MG63 (cell line): ENCODE results near the gene CELF2. TPM values are rescaled to one million over a fixed set of nuclear protein-coding genes. Genes with fewer than 3 reads are reported as not detected.

Source experiments
- DNase-seq: peaks from one replicate; pipeline ENCODE4 v3.0.0-alpha.2; 2020
- H3K27me3 ChIP-seq: fragments of 250-450 bp; sonication (Bioruptor Pico); 2 replicates; pipeline ENCODE4 v1.5.1; 2020; ENCODE audit warnings: mild to moderate bottlenecking, moderate library complexity
- H3K36me3 ChIP-seq: fragments of 250-450 bp; sonication (Bioruptor Pico); 2 replicates; pipeline ENCODE4 v1.5.1; 2020; ENCODE audit warnings: mild to moderate bottlenecking, moderate library complexity
- H3K4me3 ChIP-seq: fragments of 250-450 bp; sonication (Bioruptor Pico); 2 replicates; pipeline ENCODE4 v1.5.1; 2020; ENCODE audit warnings: mild to moderate bottlenecking, moderate library complexity
- H3K9me3 ChIP-seq: fragments of 250-450 bp; sonication (Bioruptor Pico); 2 replicates; pipeline ENCODE4 v1.5.1; 2020; ENCODE audit warnings: mild to moderate bottlenecking, moderate library complexity
- total RNA-seq: library from RNA; depleted of rRNA; stranded (reverse); fragments of >200 nt; shearing (Covaris generic); gene quantifications from 2 replicates; pipeline ENCODE4 v1.2.3, GENCODE V29; 2014; ENCODE audit warnings: low replicate concordance

The CELF2 gene
- total RNA-seq, 1 experiment from 2014 or later: 1.5 TPM

GRCh38 chr10:11014671-11015445 lies 2.8 kb upstream of the CELF2 start:
- no peak for DNase-seq
- Histone ChIP-seq H3K9me3 (no peaks in the 10 kb centered on the region), H3K27me3 (no peaks in the 10 kb centered on the region), H3K36me3 (no peaks in the 10 kb centered on the region), H3K4me3 (no peak overlapping the region)

- no peak for DNase-seq
- no peaks in the 10 kb centered on the region for H3K27me3 ChIP-seq
- H3K9me3 ChIP-seq: no peaks in the 10 kb centered on the region
- H3K4me3 ChIP-seq: no peak overlapping the region
- H3K36me3 ChIP-seq: no peaks in the 10 kb centered on the region
Observed at GRCh38 chr10:11015446-11015934, 2.2 kb upstream of the CELF2 start.

- no peaks in the 10 kb centered on the region for H3K27me3 ChIP-seq
- H3K4me3 ChIP-seq: peak overlapping the region; percentile 42
- no peaks in the 10 kb centered on the region for H3K9me3 ChIP-seq
- DNase-seq: no peak
- H3K36me3 ChIP-seq: no peaks in the 10 kb centered on the region
Observed at GRCh38 chr10:11017000-11017569, 587 bp upstream of the CELF2 start.

DNA sequence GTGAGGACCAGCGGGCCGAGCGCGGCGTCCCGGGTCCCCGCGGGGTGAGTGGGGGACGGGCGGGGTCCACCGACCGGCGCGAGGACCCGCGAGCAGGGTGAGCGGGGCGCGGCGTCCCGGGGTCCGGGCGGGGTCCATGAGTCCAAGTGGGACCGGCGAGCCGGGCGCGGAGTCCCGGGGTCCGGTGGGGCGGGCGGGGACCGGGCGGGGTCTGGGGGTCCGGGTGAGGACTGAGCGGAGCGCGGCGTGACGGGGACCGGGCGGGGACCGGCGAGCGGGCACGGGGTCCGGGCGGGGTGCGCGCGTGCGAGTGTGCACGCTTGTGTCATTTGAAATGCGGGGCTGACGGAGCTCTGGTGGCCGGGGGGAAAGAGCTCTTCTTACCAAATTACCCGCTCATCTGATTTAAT lies 765 bp downstream of the CELF2 start:
- Histone ChIP-seq H3K36me3 (no peaks in the 10 kb centered on the region), H3K27me3 (no peaks in the 10 kb centered on the region), H3K4me3 (peak overlapping the region; percentile 54), H3K9me3 (no peaks in the 10 kb centered on the region)
- DNase-seq: no peak

- Histone ChIP-seq H3K27me3 (no peaks in the 10 kb centered on the region), H3K9me3 (no peaks in the 10 kb centered on the region), H3K4me3 (peak overlapping the region; percentile 54), H3K36me3 (no peaks in the 10 kb centered on the region)
- no peak for DNase-seq
Observed at GRCh38 chr10:11018855-11019631, 1.4 kb downstream of the CELF2 start.

GRCh38 chr10:11019724-11020547 lies 2.3 kb downstream of the CELF2 start:
- H3K9me3 ChIP-seq: no peaks in the 10 kb centered on the region
- no peak overlapping the region for H3K4me3 ChIP-seq
- H3K36me3 ChIP-seq: no peaks in the 10 kb centered on the region
- H3K27me3 ChIP-seq: no peaks in the 10 kb centered on the region
- no peak for DNase-seq

DNA sequence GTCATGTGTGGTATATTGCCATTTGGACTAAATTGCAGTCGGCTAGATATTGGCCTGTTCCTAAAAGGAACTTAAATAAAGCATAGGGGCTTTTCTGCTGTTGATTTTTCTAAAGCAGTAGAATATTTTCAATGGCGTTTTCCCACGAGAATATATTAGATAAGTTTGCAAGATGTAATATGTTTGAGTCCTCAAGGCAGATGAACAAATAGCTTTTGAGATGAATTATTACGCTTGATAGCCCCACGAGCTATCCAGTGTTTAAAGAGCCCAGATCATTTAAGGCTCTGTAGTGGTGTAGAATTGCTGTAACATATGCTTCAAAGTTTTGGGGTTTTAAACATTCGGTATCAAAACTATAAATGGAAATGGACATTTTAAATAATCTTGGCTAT lies 2.9 kb downstream of the CELF2 start:
- no peaks in the 10 kb centered on the region for H3K9me3 ChIP-seq
- no peak for DNase-seq
- no peak overlapping the region for H3K4me3 ChIP-seq
- no peaks in the 10 kb centered on the region for H3K27me3 ChIP-seq
- no peaks in the 10 kb centered on the region for H3K36me3 ChIP-seq

GRCh38 chr10:11022213-11022612 lies 4.5 kb downstream of the CELF2 start:
- Histone ChIP-seq H3K27me3 (no peaks in the 10 kb centered on the region), H3K4me3 (no peak overlapping the region), H3K36me3 (no peaks in the 10 kb centered on the region), H3K9me3 (no peaks in the 10 kb centered on the region)
- no peak for DNase-seq

GRCh38 chr10:11023009-11023953 lies 5.6 kb downstream of the CELF2 start:
- Histone ChIP-seq H3K9me3 (no peaks in the 10 kb centered on the region), H3K36me3 (no peaks in the 10 kb centered on the region), H3K27me3 (no peaks in the 10 kb centered on the region), H3K4me3 (no peak overlapping the region)
- DNase-seq: no peak

GRCh38 chr10:11024596-11024995 lies 6.9 kb downstream of the CELF2 start:
- no peak for DNase-seq
- H3K4me3 ChIP-seq: no peak overlapping the region
- H3K36me3 ChIP-seq: no peaks in the 10 kb centered on the region
- no peaks in the 10 kb centered on the region for H3K27me3 ChIP-seq
- no peaks in the 10 kb centered on the region for H3K9me3 ChIP-seq

DNA sequence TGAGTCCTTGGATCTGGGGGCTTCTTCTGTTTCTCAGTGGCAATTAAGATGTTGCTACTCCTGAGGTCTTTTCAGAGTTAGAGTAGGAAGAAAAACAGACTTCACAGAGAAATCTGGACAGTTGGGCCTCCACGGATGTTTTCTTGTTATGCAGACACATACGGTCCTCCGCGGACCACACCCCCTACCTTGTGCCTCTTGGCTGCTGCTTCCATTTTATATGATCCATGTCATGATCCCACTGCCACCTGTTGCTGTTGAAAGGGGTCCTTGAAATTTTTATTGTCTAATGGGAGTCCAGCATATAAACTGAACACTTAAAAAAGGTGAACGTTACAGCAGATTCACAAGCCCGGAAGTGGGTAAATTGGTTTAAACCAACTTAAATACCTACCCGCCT lies 8.3 kb downstream of the CELF2 start:
- H3K9me3 ChIP-seq: no peaks in the 10 kb centered on the region
- no peaks in the 10 kb centered on the region for H3K36me3 ChIP-seq
- H3K4me3 ChIP-seq: no peak overlapping the region
- no peaks in the 10 kb centered on the region for H3K27me3 ChIP-seq
- no peak for DNase-seq

DNA sequence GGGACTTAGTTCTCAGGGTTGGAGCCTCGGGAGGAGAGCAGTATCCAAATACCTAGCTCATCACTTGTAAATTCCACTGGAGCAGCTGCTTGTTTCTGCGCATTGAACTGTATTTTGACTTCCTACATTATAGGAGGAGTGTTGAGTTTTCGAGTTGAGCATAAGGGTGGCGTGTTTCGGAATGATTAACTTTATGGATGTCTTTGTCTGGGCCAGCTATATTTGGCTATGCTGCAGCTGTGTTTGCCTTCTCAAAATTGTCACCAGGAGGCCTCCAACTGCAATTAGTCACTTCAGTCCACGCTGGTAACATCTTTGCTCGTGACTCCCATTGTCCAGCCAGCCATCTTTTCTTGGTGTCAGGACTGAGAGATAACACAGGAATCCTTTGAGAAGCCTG lies 9.1 kb downstream of the CELF2 start:
- DNase-seq: no peak
- H3K27me3 ChIP-seq: no peaks in the 10 kb centered on the region

GRCh38 chr10:11034762-11035161 lies 17.1 kb downstream of the CELF2 start:
- no peak for DNase-seq
- Histone ChIP-seq H3K4me3 (no peak overlapping the region), H3K27me3 (no peaks in the 10 kb centered on the region), H3K9me3 (peaks cover 3% of the 10 kb centered on the region; the same call in 1 of the 2 replicates), H3K36me3 (no peaks in the 10 kb centered on the region)

More for the DNA sequence above, 9.1 kb downstream of the CELF2 start:
- Histone ChIP-seq H3K9me3 (no peaks in the 10 kb centered on the region), H3K36me3 (no peaks in the 10 kb centered on the region), H3K4me3 (no peak overlapping the region)

- Histone ChIP-seq H3K4me3 (no peak overlapping the region), H3K9me3 (peaks cover 3% of the 10 kb centered on the region; the same call in 1 of the 2 replicates), H3K27me3 (no peaks in the 10 kb centered on the region), H3K36me3 (no peaks in the 10 kb centered on the region)
- peak; percentile 74 for DNase-seq
Observed at GRCh38 chr10:11035301-11035991, 17.8 kb downstream of the CELF2 start.

DNA sequence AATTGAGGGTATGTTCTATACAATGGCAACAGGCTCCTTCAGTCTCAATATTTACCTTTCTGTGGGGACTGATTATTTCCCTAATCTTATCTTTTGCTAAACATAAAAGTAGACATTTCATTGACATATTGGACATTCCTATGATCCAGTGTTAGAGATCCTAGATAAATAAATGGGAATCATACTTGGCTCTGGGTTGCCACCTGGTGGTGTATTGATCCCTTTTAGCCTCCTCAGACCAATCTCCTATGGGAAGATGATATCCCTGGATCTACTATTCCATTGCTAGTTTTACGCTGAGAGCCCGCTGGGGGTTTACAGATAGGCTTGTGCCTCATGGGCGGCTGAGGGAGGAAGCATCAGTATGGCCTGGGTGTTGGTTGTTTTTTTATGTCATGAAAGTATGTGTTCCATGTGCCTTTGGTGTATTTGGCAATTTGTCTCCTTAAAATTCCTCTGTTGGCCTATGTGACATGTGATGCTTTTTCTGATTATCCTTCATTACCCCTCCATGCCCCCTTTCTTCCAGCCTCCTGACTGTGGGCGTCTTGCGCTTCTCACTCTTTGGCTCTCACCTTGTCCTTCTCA lies 18.8 kb downstream of the CELF2 start:
- no peaks in the 10 kb centered on the region for H3K36me3 ChIP-seq
- H3K27me3 ChIP-seq: no peaks in the 10 kb centered on the region
- H3K4me3 ChIP-seq: no peak overlapping the region
- peak; percentile 26 for DNase-seq
- peaks cover 3% of the 10 kb centered on the region; the same call in 1 of the 2 replicates for H3K9me3 ChIP-seq
